OCI-LY7 (cell line): ENCODE measurements around the gene OSBP2. TPM values are rescaled to one million over a fixed set of nuclear protein-coding genes. Genes with fewer than 3 reads are reported as not detected.

Experiments
- BruUV-seq: library from RNA; stranded (reverse); fragments of 400-500 nt; replicated peaks from 2 replicates; lab custom pipeline; 2021; lab: Mats Ljungman, UMichigan
- CTCF ChIA-PET: fragments of 300-600 bp; sonication (Branson Sonifier 250); formaldehyde crosslinking; loops from one replicate; lab custom pipeline; 2022; ENCODE audit warnings: antibody characterized with exemption; ENCODE audit not compliant: unreplicated experiment; lab: Charles Lee
- POLR2A ChIA-PET: fragments of 300-600 bp; sonication (Branson Sonifier 250); formaldehyde crosslinking; loops from one replicate; lab custom pipeline; 2022; ENCODE audit warnings: antibody characterized with exemption; lab: Charles Lee
- DNase-seq: peaks from one replicate; pipeline ENCODE4 v3.0.0-alpha.2; 2015; ENCODE audit warnings: low spot score
- H2AFZ ChIP-seq: fragments of 200-600 bp; sonication (generic), shearing (Covaris generic); 2 replicates; pipeline ENCODE4 v1.6.1; 2014; ENCODE audit warnings: mild to moderate bottlenecking, antibody characterized with exemption, low read length, moderate library complexity
- H3K27ac ChIP-seq: fragments of 200-600 bp; sonication (generic); 2 replicates; pipeline ENCODE4 v1.5.1; 2014; ENCODE audit warnings: mixed run types, low read depth, mild to moderate bottlenecking, moderate library complexity, low read length, inconsistent platforms; ENCODE audit not compliant: poor library complexity, severe bottlenecking
- H3K36me3 ChIP-seq: fragments of 200-600 bp; sonication (generic); 2 replicates; pipeline ENCODE4 v1.6.1; 2014; ENCODE audit warnings: mild to moderate bottlenecking, antibody characterized with exemption, low read length, moderate library complexity, mixed read lengths; ENCODE audit not compliant: insufficient read depth
- H3K4me1 ChIP-seq: fragments of 200-600 bp; sonication (generic); 2 replicates; pipeline ENCODE4 v1.5.1; 2014; ENCODE audit warnings: mild to moderate bottlenecking, low read length; ENCODE audit not compliant: insufficient read depth, poor library complexity, severe bottlenecking
- H3K4me2 ChIP-seq: fragments of 200-600 bp; sonication (generic); 2 replicates; pipeline ENCODE4 v1.6.1; 2014; ENCODE audit warnings: mild to moderate bottlenecking, low read length
- H3K4me3 ChIP-seq: fragments of 200-600 bp; sonication (generic); 2 replicates; pipeline ENCODE4 v1.5.1; 2014; ENCODE audit warnings: mild to moderate bottlenecking, low read depth, low read length; ENCODE audit not compliant: poor library complexity, severe bottlenecking
- H3K79me2 ChIP-seq: fragments of 200-600 bp; sonication (generic); 2 replicates; pipeline ENCODE4 v1.6.1; 2016; ENCODE audit warnings: low read depth, mild to moderate bottlenecking, low read length, moderate library complexity, mixed read lengths; ENCODE audit not compliant: insufficient read depth
- H3K9me2 ChIP-seq: fragments of 200-600 bp; sonication (generic); 2 replicates; pipeline ENCODE4 v1.6.1; 2016; ENCODE audit warnings: mild to moderate bottlenecking, low read length, mixed read lengths; ENCODE audit not compliant: insufficient read depth
- H3K9me3 ChIP-seq: fragments of 200-600 bp; sonication (generic); 2 replicates; pipeline ENCODE4 v1.6.1; 2014; ENCODE audit warnings: mild to moderate bottlenecking, mixed run types, low read length, mixed read lengths
- H4K20me1 ChIP-seq: fragments of 200-600 bp; sonication (generic); 2 replicates; pipeline ENCODE4 v1.6.1; 2014; ENCODE audit warnings: mild to moderate bottlenecking, antibody characterized with exemption, low read length, moderate library complexity, mixed read lengths; ENCODE audit not compliant: insufficient read depth
- CTCF ChIP-seq: fragments of 200-600 bp; sonication (generic); conservative IDR thresholded peaks from 2 replicates; pipeline ENCODE4 v1.5.1; 2014; ENCODE audit warnings: mild to moderate bottlenecking, antibody characterized with exemption, low read length, moderate library complexity, mixed read lengths
- EZH2phosphoT487 ChIP-seq: fragments of 200-600 bp; sonication (generic); IDR thresholded peaks from 2 replicates; pipeline ENCODE4 v1.6.1; 2018; ENCODE audit warnings: low read depth, borderline replicate concordance, mild to moderate bottlenecking, mixed run types, antibody characterized with exemption, low read length, moderate library complexity, mixed read lengths
- intact Hi-C: fragments of 100-400 bp; cut with micrococcal nuclease; formaldehyde crosslinking; loops from one replicate; pipeline ENCODE4 v1.10.0; 2022; ENCODE audit not compliant: unreplicated experiment
- total RNA-seq, 2 experiments: library from RNA; depleted of rRNA in 1 of 2; stranded (reverse); fragments of >200 nt in 1 of 2; shearing (Covaris generic) in 1 of 2; gene quantifications; 2 replicates each; pipeline ENCODE4 v1.2.3, GENCODE V29; 2014 to 2022

OSBP2 gene
- total RNA-seq, 2 experiments from 2014 or later: 0.19 to 0.34 TPM

DNA sequence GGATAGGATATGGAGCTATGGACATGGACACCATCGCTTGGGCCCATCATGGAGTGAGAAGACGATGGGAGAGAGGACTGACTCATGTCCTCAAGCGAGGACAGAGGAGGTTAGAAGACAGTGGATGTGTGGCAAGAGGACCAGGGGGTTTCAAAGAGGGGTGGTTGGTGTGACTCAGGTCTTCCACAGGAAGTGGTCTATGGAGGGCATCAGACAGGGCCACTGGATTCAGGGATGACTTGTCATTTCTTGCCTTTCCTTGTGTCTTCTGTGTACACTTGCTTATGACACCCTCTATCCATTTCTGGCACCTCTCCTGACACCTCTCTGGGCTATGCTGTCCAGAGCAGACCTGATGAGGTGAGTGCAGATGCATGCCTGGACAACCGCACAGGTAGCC, 115.4 kb downstream of the OSBP2 start:
- Histone ChIP-seq H3K4me2 (no peak overlapping the region), H3K9me3 (no peaks in the 10 kb centered on the region), H2AFZ (no peak overlapping the region), H3K4me1 (no peaks in the 10 kb centered on the region), H3K4me3 (no peak overlapping the region), H3K27ac (no peak overlapping the region), H3K9me2 (no peaks in the 10 kb centered on the region), H3K79me2 (no peaks in the 10 kb centered on the region), H4K20me1 (no peaks in the 10 kb centered on the region; the same call in 1 of the 2 replicates), H3K36me3 (no peaks in the 10 kb centered on the region)
- intact Hi-C loops: no loop called here
- ChIA-PET POLR2A (no interaction called here), CTCF (no interaction called here)
- TF ChIP-seq CTCF (no peak), EZH2phosphoT487 (no peak)
- BruUV-seq: no TSS peak
- no peak for DNase-seq

DNA sequence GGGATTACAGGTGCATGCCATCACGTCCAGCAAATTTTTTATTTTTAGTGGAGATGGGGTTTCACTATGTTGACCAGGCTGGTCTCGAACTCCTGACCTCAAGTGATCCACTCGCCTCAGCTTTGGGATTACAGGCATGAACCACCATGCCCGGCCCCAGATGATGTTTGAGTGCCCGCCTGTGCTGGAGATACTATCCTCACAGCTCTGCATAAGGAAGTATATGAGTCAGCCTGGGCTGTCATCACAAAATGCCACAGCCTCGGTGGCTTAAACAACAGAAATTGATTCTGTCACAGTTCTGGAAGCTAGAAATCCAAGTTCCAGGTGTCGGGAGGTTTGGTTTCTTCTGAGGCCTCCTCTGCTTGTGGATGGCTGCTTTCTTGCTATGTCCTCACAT, 119.3 kb downstream of the OSBP2 start:
- Histone ChIP-seq H4K20me1 (no peaks in the 10 kb centered on the region), H2AFZ (no peak overlapping the region), H3K79me2 (no peaks in the 10 kb centered on the region), H3K9me2 (no peaks in the 10 kb centered on the region), H3K36me3 (no peaks in the 10 kb centered on the region), H3K4me3 (no peak overlapping the region), H3K9me3 (no peaks in the 10 kb centered on the region), H3K4me1 (no peaks in the 10 kb centered on the region), H3K27ac (no peak overlapping the region), H3K4me2 (no peak overlapping the region)
- TF ChIP-seq CTCF (no peak), EZH2phosphoT487 (no peak)
- no TSS peak for BruUV-seq
- POLR2A ChIA-PET: no interaction called here
- CTCF ChIA-PET: no interaction called here
- no peak for DNase-seq
- intact Hi-C loops: no loop called here

GRCh38 chr22:30816413-30816812, 121.7 kb downstream of the OSBP2 start:
- Histone ChIP-seq H2AFZ (no peak overlapping the region), H3K9me2 (no peaks in the 10 kb centered on the region), H3K4me1 (no peaks in the 10 kb centered on the region), H3K36me3 (no peaks in the 10 kb centered on the region), H3K79me2 (no peaks in the 10 kb centered on the region), H3K9me3 (no peaks in the 10 kb centered on the region), H3K27ac (no peak overlapping the region), H3K4me3 (no peak overlapping the region), H3K4me2 (no peak overlapping the region), H4K20me1 (no peaks in the 10 kb centered on the region)
- BruUV-seq: no TSS peak
- CTCF ChIA-PET: no interaction called here
- no peak for DNase-seq
- POLR2A ChIA-PET: interaction anchor here (0.6 kb wide), 1 partner anchor 17 kb away, joined by 3 read pairs; no protein-coding TSS in a partner anchor
- intact Hi-C loops: no loop called here
- TF ChIP-seq EZH2phosphoT487 (no peak), CTCF (no peak)
